HG02623 (cell line): ENCODE measurements around the gene GBP7.
A peak's percentile ranks its signal among the peaks of the same experiment; 100 is the strongest.
"Not testable (repeated sequence)": the region's sequence is repeated elsewhere in the genome, so short reads cannot be mapped to it uniquely, and the experiment has no call there.

Experiments
- ATAC-seq: cut with Tn5 transposase; IDR thresholded peaks from one replicate; pipeline ENCODE4 v1.9.1; 2021; ENCODE audit warnings: moderate library complexity; ENCODE audit not compliant: unreplicated experiment

Gene GBP7, protein sequence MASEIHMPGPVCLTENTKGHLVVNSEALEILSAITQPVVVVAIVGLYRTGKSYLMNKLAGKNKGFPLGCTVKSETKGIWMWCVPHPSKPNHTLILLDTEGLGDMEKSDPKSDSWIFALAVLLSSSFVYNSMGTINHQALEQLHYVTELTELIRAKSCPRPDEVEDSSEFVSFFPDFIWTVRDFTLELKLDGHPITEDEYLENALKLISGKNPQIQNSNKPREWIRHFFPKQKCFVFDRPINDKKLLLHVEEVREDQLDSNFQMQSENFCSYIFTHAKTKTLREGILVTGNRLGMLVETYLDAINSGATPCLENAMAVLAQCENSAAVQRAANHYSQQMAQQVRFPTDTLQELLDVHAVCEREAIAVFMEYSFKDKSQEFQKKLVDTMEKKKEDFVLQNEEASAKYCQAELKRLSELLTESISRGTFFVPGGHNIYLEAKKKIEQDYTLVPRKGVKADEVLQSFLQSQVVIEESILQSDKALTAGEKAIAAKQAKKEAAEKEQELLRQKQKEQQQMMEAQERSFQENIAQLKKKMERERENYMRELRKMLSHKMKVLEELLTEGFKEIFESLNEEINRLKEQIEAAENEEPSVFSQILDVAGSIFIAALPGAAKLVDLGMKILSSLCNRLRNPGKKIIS

DNA sequence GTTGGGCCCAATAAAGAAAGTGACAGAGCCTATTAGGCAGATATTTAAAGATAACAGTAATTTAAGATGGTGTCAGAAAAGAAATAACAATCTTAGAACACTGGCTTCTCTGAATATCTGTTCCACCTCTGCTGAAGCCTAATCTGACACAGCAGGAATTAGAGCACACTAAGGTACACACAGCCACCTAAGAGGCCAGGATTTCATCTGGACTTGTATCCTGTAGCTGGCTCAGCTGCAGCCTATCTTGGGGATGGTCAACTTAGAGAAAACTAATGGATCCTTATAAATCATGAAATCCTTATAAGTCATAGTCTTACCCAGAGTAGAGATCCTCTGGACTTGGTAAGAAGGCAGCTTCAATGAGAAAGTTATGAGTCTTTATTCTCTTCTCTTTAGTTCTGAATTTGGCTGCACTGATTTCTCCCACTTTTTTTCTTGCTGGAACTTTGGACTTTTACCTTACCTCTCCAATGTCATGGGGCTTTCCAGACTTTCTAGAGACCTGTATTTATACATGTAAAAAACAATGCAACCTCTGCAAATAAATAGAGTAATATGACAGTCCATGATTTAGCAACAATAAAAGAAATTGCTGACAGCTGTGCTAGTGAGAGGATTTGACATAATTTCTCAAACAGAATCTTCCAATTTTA, at the start of gene GBP7:
Gene GBP7 (minus strand): TSS at position 403 of the 656 bp plus-strand sequence. CDS start 4,068 bp downstream, outside the sequence.
- ATAC-seq = no peak

DNA sequence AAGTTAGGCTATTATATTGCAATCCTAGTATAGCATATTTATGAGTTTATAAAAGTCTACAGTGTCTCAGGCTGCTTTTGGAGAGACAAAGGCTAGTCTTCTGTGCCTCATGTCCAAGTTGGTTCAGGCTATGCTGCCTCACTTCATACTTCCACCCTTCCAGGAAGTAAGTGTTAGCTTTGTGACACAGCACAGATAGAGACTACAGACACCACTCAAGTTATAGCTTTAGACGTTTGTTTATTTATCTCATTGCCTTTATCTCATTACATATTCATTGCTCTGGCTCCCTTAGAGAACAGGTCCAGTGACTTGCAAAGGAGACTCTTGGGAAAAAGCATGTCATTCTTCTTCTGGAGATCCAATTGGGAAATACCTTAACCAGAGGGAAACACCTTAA, 45.5 kb upstream of the GBP7 start:
- no peak for ATAC-seq

DNA sequence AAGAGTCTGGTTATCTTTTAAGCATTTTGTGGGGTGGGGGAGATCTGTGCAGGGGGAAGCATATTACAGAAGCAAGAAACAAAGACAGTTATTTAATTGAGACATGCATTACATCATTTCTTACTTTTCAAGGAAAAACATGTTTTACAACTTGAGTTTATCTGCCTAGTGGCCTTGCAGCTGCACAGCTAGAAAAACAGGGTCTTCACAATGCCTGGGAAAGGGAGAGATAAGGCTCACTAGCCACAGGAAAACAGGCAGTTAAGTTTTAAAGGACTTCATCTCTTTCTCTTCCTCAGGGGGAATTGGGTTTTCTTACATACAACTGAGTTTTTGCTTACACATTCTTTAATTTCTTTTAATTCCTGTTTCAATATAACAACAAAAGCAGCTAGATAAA, 44.0 kb upstream of the GBP7 start:
- not testable (repeated sequence) for ATAC-seq

DNA sequence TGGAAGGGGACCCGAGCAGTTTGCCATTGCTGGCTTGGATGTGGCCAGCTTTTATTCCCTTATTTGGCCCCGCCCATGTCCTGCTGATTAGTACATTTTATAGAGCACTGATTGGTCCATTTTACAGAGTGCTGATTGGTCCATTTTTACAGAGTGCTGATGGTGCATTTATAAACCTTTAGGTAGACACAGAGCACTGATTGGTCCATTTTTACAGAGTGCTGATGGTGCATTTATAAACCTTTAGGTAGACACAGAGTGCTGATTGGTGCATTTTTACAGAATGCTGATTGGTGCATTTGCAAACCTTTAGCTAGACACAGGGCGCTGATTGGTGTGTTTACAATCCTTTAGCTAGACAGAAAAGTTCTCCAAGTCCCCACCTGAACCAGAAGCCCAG, 43.1 kb upstream of the GBP7 start:
- not testable (repeated sequence) for ATAC-seq

DNA sequence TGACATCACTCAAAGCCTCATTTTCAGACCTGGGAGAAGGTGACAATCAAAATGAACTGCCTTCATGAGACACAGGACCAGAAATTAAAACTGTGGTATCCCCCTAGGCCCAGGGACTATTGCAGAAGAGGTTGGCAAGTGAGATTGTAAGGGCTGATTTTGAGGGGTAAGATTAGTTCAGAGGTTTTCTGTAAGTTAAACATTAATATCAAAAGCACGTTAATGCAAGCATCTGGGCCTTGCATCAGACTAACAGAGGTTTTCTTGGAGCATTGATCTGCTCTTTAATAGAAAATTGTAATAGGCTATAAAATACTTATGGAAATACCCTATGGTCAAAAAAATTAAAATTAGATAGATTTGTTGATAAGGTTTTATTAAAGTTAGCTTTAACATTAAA, 37.5 kb upstream of the GBP7 start:
- no peak for ATAC-seq

DNA sequence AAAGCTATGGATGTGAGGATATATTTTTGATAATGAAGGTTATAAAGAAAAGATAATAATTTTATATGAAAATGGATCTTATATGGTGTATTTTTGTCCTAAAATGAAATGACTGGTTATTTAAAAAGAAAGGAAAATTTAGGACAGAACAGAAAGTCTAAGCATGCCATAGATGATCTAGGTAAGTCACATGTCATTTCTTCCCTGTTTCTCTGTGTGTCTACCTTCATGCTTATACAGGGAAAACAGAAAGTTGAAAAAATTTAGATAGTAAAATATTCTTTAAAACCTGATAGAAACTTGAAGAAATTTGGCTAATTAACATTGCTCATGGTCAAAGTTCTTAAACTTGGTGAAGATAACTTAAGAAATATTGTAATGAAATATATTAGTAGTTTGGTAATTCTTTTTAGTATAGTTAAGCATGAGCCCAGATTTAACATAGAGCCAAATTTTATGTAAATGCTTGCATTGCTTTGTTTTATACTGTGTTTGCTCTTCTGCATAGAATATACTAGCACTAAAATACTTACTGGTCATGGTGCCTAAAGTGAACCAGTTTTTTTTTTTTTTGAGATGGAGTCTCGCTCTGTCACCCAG, 35.3 kb upstream of the GBP7 start:
- no peak for ATAC-seq

DNA sequence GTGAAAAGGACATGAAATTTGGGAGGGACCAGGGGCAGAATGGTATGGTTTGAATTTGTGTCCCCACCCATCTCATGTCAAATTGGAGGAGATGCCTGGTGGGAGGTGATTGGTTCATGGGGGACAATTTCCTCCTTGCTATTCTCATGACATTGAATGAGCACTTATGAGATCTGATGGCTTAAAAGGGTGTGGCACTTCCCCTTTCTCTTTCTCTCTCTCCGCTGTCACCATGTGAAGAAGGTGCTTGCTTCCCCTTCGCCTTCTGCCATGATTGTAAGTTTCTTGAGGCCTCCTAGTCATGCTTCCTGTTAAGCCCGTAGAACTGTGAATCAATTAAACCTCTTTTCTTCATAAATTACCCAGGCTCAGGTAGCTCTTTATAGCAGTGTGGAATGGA, 30.6 kb upstream of the GBP7 start:
- ATAC-seq = no peak

DNA sequence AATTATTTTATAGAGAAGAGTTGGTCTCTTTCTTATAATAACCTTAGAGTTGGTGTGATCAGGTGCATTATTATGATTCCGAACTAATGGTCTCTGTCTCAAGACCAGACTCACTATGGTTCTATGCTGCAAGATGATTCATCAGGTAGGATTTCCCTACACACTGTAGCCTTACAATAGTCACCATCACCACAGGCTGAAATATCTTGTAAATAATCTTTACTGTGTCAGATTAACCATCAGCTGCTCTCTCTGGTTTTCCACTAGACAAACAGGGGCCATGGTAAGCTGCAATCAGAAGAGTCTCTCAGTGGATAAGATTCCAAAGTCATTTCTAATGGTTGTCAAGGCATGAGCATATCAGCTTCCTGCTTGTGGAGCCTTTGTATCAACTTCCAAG, 27.4 kb upstream of the GBP7 start:
- ATAC-seq = no peak

DNA sequence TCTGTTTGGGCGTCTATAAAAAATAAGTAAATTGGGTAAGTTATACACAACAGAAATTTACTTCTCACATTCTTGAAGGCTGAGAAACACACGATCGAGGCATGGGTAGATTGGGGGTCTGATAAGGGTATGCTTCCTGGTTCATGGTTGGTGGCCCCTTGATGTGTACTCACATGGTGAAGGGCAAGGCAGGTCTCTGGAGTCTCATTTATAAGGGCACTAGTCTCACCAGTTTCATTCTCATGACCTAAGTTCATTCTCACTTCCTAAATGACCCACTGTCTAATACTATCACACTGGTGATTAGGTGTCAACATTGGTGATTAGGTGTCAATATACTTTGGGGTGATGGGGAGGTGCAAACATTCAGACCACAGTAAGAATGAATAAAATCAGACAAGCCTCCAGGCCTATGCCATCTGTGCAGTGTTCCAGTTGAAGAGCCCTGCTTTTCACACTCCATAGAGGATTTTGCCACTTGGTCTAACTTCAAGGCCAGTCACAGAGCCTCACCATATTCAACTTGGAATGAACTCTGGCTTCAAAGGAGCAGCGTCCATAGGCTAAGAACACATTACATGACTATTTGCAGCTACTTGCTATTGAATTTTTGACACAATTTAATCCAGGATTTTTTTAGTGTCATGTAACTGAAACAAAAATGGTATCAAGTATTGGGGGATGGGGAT, 25.4 kb upstream of the GBP7 start:
- peak; percentile 55 for ATAC-seq

DNA sequence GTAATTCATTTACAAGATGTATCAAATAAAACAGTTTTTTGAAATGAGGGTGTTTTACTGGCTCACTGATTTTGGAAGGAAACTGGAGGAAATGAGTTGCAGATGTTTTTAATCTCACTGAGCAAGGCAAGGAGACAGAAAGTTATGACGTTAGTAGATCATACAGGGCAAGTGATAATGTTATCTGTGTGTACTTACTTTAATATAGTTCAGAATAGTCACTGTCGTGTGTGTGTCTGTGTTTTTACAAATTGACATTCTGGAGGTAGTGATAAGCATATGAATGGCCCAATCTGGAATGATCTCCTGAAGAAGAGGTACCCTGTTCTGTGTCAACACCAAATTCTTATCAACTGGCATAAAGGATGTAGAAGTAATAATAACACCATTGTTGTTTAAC, 24.9 kb upstream of the GBP7 start:
- ATAC-seq = no peak

DNA sequence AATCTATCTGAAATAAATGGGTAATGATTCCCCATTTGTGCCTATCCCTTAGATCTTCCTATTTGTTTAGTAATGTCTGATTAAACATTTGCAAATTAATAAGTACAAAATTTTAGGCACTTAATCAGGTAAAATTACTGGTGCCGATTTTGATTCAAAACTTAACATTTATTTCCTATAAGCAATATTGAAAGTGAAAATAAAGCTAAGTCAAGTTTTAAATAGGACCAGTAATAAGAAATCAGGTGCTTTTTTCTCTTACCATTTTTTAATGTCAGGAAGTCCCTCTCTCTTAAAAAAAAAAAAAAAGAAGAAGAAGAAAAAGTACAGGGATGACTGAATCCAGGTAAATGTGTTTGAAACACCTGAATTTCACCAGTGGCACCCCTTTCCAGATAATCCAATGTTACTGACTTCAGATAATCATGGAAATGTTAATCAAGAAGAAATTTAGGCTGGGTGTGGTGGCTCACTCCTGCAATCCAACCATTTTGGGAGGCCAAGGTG, 23.8 kb upstream of the GBP7 start:
- no peak for ATAC-seq

DNA sequence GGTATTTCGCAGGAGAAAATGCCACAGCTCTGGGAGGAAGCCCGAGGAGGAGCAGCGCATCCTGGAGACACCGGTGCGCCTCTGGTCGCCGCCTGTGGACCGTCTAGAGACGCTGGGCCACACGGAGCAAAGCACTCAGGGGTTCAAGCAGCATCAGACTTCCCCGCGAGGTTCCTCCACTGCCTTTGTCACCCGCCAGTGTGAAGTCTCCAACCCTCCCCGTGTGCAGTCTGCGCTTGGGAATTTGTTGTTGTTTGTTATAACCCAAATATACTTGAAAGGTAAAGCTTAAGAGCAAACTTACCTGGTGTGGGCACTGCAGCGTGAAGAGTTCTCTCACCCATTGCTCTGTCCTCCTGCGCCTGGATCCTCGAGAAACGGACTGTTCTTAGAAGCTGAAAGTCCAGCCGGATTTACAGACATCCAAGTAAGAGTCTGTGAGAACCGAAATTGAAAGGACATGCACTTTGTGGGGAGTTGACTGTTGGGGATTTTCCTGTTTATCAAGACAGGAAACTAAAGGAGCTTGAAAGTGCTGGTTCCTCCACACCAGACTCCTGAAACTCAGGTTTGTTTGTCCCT, 22.8 kb upstream of the GBP7 start, which contains the start of gene GBP4:
Gene GBP4 (minus strand): TSS at position 452 of the 582 bp plus-strand sequence. CDS start 108 bp downstream, at position 344.
- ATAC-seq = peak; percentile 54

DNA sequence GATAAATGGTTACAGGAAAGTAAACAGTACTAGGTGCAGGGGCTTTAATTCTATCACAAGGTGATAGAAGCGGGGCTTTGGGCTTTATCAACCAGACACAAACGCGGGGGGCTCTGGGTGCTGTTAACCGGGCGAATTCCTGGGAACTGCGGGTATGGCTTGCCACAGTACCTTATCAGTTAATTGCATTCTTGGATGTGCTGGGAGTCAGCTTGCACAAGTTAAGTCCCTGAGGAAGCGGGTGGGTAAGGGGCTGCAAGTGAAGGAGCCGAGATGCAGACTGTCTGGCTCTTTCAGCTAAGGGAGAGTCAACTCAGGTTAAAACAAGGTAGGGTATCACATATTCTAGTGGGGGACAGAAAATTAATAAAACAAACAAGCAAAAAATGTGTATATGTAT, 22.3 kb upstream of the GBP7 start:
- ATAC-seq = no peak

DNA sequence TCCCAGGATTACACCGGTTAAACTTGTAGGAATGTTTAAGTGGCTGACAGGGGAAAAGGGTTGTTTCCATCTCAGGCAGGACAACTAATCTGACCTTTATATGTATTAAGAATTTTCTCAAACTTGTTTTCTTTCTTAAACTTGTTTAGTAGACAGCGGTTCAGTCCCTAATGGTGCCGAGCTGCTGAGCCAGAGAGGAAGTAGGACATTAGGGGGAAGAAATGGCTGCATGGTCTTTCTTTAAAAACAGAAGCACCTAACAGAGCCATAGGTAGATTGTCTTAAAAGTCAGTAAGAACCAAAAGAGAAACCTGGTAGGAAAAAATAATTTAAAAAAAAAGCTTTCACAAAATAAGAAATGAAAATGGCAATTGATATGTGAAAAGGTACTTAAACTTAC, 19.7 kb upstream of the GBP7 start:
- ATAC-seq = no peak

DNA sequence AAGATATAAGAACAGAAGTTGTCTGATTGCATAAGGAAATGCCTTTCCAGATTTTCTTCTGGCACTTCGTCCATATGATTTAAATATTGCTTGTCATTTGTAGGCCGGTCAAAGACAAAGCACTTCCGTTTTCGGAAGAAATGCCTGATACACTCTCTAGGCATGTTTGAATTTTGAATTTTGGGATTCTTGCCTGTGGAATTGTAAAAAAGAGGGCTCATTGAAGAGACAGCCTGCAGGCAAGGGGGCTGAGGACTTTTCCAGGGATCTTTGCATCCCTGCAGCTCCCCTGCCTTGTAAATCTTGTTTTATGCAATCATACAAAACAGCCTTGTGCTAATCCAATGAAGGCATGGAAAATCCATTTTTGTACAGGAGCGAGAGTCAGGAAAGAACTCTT, 15.5 kb upstream of the GBP7 start:
- ATAC-seq = no peak

DNA sequence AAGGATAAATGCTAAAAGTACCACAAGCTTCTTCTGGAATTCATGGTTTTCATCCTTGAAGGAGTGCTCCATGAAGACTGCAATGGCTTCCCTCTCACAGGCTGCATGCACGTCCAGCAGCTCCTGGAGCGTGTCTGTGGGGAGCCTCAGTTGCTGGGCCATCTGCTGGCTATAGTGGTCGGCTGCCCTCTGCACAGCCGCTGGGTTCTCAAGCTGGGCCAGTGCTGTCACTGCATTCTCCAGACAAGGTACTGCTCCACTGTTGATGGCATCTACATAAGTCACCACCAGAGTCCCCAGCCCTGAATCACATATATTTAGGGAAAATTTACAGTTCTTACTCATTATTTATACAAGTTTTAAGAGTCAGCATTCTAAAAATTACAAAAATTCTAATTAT, 14.2 kb upstream of the GBP7 start:
- no peak for ATAC-seq

DNA sequence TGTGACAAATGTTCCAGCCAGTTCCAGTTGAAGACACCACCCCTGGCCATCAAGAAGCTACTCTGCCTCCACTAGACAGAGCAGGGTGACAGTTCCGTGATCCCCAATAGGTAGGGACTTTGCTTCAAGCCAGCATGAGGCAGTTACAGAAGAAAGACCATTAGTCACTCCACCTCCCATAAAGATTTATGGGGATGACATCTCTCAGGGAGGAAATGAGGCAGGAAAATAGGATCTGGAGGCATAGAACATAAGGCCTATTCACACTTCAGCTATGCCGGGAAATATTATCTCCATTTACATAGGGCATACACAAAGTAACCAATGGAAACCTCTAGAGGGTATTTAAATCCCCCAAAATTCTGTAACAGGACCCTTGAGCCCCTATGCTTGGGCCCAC, 3.5 kb upstream of the GBP7 start:
- ATAC-seq = no peak

DNA sequence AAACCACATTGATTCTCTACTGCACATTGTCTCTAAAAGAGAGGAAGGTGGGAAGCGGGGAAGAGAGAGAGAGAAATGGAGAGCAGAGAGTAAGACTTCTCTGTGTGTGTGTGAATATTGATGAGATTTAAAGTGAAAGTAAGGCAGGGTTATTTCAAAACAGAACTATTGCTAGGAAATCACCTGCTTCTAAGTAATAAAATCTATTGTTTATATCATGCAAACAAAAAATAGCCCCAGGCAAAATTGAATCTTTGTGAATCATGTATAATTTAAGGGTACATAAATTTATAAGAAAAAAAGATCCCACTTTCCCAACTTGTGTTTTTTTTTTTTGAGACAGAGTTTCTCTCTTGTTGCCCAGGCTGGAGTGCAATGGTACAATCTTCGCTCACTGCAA, 1.2 kb upstream of the GBP7 start:
- no peak for ATAC-seq

DNA sequence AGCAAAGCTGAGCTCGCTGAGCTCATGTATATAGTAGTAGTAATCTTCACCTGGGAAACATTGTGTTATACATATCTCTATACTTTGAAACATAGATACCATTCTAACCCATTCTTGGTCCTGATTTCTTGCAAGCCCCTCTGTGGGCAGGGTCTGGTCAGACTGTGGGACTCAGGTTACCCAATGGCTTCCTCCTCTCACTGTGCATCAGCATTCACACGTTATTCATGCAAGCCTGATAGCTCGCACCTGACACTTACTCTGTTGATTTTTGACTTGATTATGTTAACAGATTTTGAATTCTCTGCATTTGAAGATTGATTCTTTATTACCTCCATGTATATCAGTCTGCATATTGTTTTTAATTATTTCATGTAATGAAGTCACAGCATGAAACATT, 1.3 kb downstream of the GBP7 start:
- no peak for ATAC-seq

DNA sequence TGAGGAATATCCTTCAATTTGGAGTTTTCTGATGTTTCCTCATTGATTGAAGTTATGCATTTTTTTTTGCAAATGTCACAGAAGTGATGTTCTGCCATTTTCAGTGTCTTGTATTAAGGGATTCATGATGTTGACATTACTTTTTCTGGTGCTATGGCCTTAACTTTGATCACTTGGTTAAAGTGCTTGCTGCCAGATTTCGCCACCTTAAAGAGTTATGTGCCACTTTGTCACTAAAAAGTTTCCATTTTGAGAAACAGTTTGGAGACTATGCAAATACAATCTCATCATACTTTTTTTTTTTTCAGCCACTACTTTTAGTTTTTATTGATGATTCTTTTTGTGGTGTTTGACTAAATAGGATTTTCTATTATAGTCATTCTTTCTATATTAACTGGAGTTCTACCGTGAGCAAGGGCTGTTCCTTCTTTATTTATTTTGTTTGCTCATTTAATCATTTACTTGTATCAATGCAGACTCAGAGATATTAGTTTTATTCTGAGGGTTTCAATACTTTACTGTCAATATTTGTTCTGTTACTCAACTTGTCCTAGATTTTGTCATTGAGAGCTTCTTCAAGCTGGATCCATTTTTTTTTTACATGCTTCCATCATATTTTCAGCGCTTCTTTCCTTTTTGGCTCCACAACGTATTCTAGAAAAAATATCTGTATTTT, 3.2 kb downstream of the GBP7 start:
- ATAC-seq = no peak
